SU-DHL-6 (cell line): ENCODE results near the gene PDGFC.

Experiments
- H2AFZ ChIP-seq: fragments of 200-600 bp; sonication (generic); 2 replicates; pipeline ENCODE4 v1.6.1; 2014; ENCODE audit warnings: low read depth, mild to moderate bottlenecking, moderate library complexity, mixed read lengths, antibody characterized with exemption, low read length; ENCODE audit not compliant: severe bottlenecking
- H3F3A ChIP-seq: fragments of 200-600 bp; shearing (Covaris generic); 2 replicates; pipeline ENCODE4 v1.6.0; 2016; ENCODE audit warnings: antibody characterized with exemption, mild to moderate bottlenecking; ENCODE audit not compliant: insufficient read depth
- H3K27ac ChIP-seq: fragments of 200-600 bp; sonication (generic); 2 replicates; pipeline ENCODE4 v1.5.1; 2016; ENCODE audit warnings: low read depth, mild to moderate bottlenecking, low read length, moderate library complexity, mixed read lengths
- H3K27me3 ChIP-seq: fragments of 200-600 bp; sonication (generic), shearing (Covaris generic); 2 replicates; pipeline ENCODE4 v1.6.0; 2014; ENCODE audit warnings: mild to moderate bottlenecking, low read length
- H3K36me3 ChIP-seq: fragments of 200-600 bp; sonication (generic); 2 replicates; pipeline ENCODE4 v1.6.1; 2014; ENCODE audit warnings: mild to moderate bottlenecking, low read length, mixed read lengths
- H3K4me2 ChIP-seq: fragments of 300-600, 200-600 bp; shearing (Covaris generic), sonication (generic); 2 replicates; pipeline ENCODE4 v1.6.0; 2014; ENCODE audit warnings: low read length, low read depth, mild to moderate bottlenecking; ENCODE audit not compliant: poor library complexity, severe bottlenecking
- H3K4me3 ChIP-seq: fragments of 200-600 bp; sonication (generic); 2 replicates; pipeline ENCODE4 v1.5.1; 2014; ENCODE audit warnings: antibody characterized with exemption, low read length, mild to moderate bottlenecking, mixed read lengths; ENCODE audit not compliant: insufficient read depth, poor library complexity, severe bottlenecking
- H3K79me2 ChIP-seq: fragments of 200-600 bp; sonication (generic); 2 replicates; pipeline ENCODE4 v1.6.1; 2014; ENCODE audit warnings: mild to moderate bottlenecking, low read length, moderate library complexity; ENCODE audit not compliant: insufficient read depth
- H3K9ac ChIP-seq: fragments of 200-600 bp; sonication (generic); 2 replicates; pipeline ENCODE4 v1.7.0; 2014; ENCODE audit warnings: mild to moderate bottlenecking, low read length
- H3K9me2 ChIP-seq: fragments of 200-600 bp; sonication (generic); replicated peaks from 2 replicates; pipeline ENCODE4 v1.6.1; 2014; ENCODE audit warnings: low read length; ENCODE audit not compliant: insufficient read depth
- H3K9me3 ChIP-seq: fragments of 200-600 bp; sonication (generic); 2 replicates; pipeline ENCODE4 v1.6.1; 2014; ENCODE audit warnings: low read length, mixed read lengths; ENCODE audit not compliant: insufficient read depth
- H4K20me1 ChIP-seq: fragments of 200-600 bp; sonication (generic); 2 replicates; pipeline ENCODE4 v1.6.1; 2014; ENCODE audit warnings: low read depth, mild to moderate bottlenecking, antibody characterized with exemption, low read length, moderate library complexity, mixed read lengths
- CTCF ChIP-seq: fragments of 200-600 bp; sonication (generic); IDR thresholded peaks from one replicate; pipeline ENCODE4 v1.5.1; 2017; ENCODE audit warnings: antibody characterized with exemption, mild to moderate bottlenecking, low read length, moderate library complexity; ENCODE audit not compliant: insufficient read depth, poor library complexity, severe bottlenecking
- EZH2phosphoT487 ChIP-seq: fragments of 200-600 bp; sonication (generic), shearing (Covaris generic); conservative IDR thresholded peaks from 2 replicates; pipeline ENCODE4 v1.6.1; 2018; ENCODE audit warnings: mild to moderate bottlenecking, antibody characterized with exemption, low read length, moderate library complexity, mixed read lengths

The PDGFC gene

DNA sequence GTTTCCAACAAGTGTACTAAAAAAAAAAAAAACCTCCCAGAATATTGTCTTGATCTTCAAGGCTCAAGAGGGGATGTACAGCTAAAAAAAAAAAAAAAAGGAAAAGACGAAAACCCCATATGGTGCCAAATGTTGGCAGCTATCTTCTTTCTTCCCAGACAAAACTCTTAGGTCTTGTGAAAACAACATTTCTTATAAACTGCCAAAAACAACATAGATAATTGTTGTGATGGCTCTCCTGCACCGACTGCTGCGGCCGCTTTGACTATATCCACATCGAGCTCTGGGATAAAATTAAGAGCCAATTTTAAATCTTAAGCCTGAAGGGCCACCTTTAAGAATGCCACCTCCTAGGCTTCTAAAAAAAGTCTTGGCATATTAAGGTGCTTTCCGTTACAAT lies 23.5 kb downstream of the PDGFC start:
- Histone ChIP-seq H3K4me2 (no peak overlapping the region), H3K36me3 (no peaks in the 10 kb centered on the region), H3K9me2 (no peaks in the 10 kb centered on the region), H3K9ac (no peak overlapping the region), H3K79me2 (no peaks in the 10 kb centered on the region), H4K20me1 (no peaks in the 10 kb centered on the region), H2AFZ (no peak overlapping the region), H3K9me3 (no peaks in the 10 kb centered on the region), H3K27me3 (no peaks in the 10 kb centered on the region), H3K4me3 (no peak overlapping the region), H3K27ac (no peak overlapping the region), H3F3A (no peaks in the 10 kb centered on the region)
- TF ChIP-seq CTCF (no peak), EZH2phosphoT487 (no peak)

- TF ChIP-seq CTCF (no peak), EZH2phosphoT487 (no peak)
- H3K9me2 ChIP-seq: no peaks in the 10 kb centered on the region
- no peak overlapping the region for H3K9ac ChIP-seq
- H3K4me3 ChIP-seq: no peak overlapping the region
- H3F3A ChIP-seq: no peaks in the 10 kb centered on the region
- H3K4me2 ChIP-seq: no peak overlapping the region
- no peak overlapping the region for H2AFZ ChIP-seq
- H3K79me2 ChIP-seq: no peaks in the 10 kb centered on the region
- H3K27me3 ChIP-seq: no peaks in the 10 kb centered on the region
- H3K27ac ChIP-seq: no peak overlapping the region
- H3K36me3 ChIP-seq: no peaks in the 10 kb centered on the region
- no peaks in the 10 kb centered on the region for H3K9me3 ChIP-seq
- no peaks in the 10 kb centered on the region for H4K20me1 ChIP-seq
Measured at GRCh38 chr4:156946516-156947424, 24.8 kb downstream of the PDGFC start.

- Histone ChIP-seq H2AFZ (no peak overlapping the region), H3K9me3 (no peaks in the 10 kb centered on the region), H3K9me2 (no peaks in the 10 kb centered on the region), H3K36me3 (no peaks in the 10 kb centered on the region), H3K9ac (no peak overlapping the region), H3K4me2 (no peak overlapping the region), H3K79me2 (no peaks in the 10 kb centered on the region), H3F3A (no peaks in the 10 kb centered on the region), H3K27ac (no peak overlapping the region), H3K27me3 (no peaks in the 10 kb centered on the region), H4K20me1 (no peaks in the 10 kb centered on the region), H3K4me3 (no peak overlapping the region)
- TF ChIP-seq CTCF: no peak
- TF ChIP-seq EZH2phosphoT487: no peak
Measured at GRCh38 chr4:156945532-156945931, 26.1 kb downstream of the PDGFC start.
